Chondrocyte (in vitro differentiated cells): Measurements from ENCODE around the gene RMI2. TPM values are rescaled to one million over a fixed set of nuclear protein-coding genes. Genes with fewer than 3 reads are reported as not detected.
A peak's percentile ranks its signal among the peaks of the same experiment; 100 is the strongest.

Source experiments
- DNase-seq: peaks from one replicate; pipeline ENCODE4 v3.0.0; 2021; ENCODE audit warnings: mixed read lengths, low spot score
- H3K27ac Mint-ChIP-seq: one replicate; pipeline ENCODE4 v1.8.0; 2021; ENCODE audit warnings: mild to moderate bottlenecking, moderate library complexity, mixed read lengths; ENCODE audit not compliant: unreplicated experiment
- H3K27me3 Mint-ChIP-seq: 2 replicates; pipeline ENCODE4 v1.8.0; 2021; ENCODE audit warnings: low read depth, mixed read lengths
- H3K36me3 Mint-ChIP-seq: 2 replicates; pipeline ENCODE4 v1.8.0; 2021; ENCODE audit warnings: low read depth, mixed read lengths
- H3K4me1 Mint-ChIP-seq: 2 replicates; pipeline ENCODE4 v1.8.0; 2021; ENCODE audit warnings: low read depth, mild to moderate bottlenecking, mixed read lengths
- H3K4me3 Mint-ChIP-seq: one replicate; pipeline ENCODE4 v1.8.0; 2021; ENCODE audit warnings: mild to moderate bottlenecking, moderate library complexity, mixed read lengths; ENCODE audit not compliant: unreplicated experiment
- H3K9me3 Mint-ChIP-seq: 2 replicates; pipeline ENCODE4 v1.8.0; 2021; ENCODE audit warnings: low read depth, mixed read lengths
- total RNA-seq: library from RNA; stranded (reverse); gene quantifications from 3 replicates; pipeline ENCODE4 v1.2.1, GENCODE V29; 2021
- TF ChIP-seq, protein P1 (sequence below): fragments of 200-600 bp; sonication (generic); IDR thresholded peaks from 2 replicates; pipeline ENCODE4 v1.5.0; 2021; ENCODE audit warnings: antibody characterized with exemption, mild to moderate bottlenecking, moderate library complexity

The RMI2 gene
- total RNA-seq, 1 donor from 2014 or later = 1.6 TPM

DNA sequence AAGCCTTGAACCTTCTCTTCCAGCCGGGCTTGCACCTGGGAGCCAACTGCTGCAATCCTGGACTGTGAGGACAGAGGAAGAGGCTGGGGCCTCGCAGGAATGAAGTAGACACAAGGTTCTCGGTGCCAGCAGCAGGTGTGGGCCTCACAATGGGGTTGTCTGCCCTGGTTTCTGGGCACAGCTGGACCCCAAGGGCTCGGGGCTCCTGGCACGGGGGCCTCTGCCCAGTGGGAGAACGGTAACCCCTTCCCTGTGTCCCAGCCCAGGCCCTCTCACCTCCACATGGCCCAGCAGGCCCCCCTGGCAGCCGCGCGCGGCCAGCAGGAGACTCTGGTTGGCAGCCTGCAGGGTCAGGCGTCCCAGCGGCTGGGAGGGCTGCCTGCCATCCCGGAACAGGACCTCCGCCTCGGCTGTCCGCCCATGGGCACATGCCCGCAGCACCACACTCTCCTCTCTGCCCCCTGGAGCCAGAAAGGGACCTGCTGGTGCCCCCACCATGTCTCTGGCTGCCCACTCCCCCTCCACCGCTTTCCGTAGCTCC lies 46.9 kb downstream of the RMI2 start:
- no peaks in the 10 kb centered on the region for H3K4me1 Mint-ChIP-seq
- H3K4me3 Mint-ChIP-seq = no peak overlapping the region
- no peaks in the 10 kb centered on the region for H3K36me3 Mint-ChIP-seq
- TF ChIP-seq, protein P1, sequence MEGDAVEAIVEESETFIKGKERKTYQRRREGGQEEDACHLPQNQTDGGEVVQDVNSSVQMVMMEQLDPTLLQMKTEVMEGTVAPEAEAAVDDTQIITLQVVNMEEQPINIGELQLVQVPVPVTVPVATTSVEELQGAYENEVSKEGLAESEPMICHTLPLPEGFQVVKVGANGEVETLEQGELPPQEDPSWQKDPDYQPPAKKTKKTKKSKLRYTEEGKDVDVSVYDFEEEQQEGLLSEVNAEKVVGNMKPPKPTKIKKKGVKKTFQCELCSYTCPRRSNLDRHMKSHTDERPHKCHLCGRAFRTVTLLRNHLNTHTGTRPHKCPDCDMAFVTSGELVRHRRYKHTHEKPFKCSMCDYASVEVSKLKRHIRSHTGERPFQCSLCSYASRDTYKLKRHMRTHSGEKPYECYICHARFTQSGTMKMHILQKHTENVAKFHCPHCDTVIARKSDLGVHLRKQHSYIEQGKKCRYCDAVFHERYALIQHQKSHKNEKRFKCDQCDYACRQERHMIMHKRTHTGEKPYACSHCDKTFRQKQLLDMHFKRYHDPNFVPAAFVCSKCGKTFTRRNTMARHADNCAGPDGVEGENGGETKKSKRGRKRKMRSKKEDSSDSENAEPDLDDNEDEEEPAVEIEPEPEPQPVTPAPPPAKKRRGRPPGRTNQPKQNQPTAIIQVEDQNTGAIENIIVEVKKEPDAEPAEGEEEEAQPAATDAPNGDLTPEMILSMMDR = no peak
- H3K9me3 Mint-ChIP-seq = no peaks in the 10 kb centered on the region
- no peak overlapping the region for H3K27ac Mint-ChIP-seq
- peaks cover 6% of the 10 kb centered on the region for H3K27me3 Mint-ChIP-seq
- DNase-seq = peak; percentile 82

DNA sequence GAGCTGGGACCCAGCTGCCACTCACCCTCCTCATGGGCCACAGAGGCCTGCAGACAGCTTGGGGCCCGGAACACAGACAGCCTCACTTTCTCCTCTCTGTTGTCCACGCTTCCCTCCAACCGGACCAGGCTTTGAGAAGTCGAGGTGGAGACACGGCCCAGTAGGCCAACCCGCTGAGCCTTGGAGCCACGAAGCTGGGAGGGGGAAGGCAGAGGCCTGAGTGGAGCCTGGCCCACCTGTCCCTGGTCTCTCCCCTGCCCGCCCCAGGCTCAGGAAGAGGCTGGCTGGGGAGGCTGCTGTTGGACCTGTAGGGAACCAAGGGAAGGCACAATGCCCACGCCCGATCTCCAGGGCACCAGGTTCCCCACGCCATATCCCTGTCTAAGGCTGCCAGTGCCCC lies 48.1 kb downstream of the RMI2 start:
- TF ChIP-seq, protein P1 = no peak
- no peaks in the 10 kb centered on the region for H3K9me3 Mint-ChIP-seq
- H3K27me3 Mint-ChIP-seq = no peaks in the 10 kb centered on the region

DNA sequence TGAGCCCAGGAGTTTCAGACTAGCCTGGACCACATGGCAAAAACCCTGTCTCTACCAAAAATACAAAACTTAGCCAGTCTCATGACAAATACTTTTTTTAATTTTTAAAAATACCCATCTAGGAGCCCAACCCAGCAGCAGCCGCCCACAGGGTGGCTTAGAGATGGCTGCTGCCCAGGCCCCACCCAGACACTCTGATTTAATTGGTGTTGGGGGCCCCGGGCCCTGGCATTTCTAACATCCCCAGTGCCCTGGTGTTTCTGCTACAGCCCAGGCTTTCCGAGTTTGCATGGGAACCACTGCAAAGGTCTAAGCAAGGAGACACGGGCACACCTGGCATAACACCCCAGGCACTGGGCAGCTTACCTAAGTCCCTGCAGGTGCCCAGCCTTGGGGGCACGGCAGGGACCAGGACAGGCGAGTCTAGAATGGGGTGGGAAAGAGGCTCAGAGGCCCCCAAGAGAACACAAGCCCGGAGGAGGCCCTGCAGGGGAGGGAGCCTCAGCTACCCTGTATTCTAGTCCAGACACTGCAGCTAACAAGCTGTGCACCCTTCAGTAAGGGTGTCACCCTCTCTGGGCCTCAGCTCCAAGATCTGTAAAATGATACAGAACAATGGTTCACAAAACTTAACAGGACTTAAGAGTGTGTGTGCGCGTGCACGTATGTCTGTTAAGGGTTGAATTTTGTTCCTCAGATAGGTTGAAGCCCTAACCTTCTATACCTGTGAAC lies 48.8 kb downstream of the RMI2 start:
- no peaks in the 10 kb centered on the region for H3K9me3 Mint-ChIP-seq
- H3K27ac Mint-ChIP-seq = no peak overlapping the region
- H3K27me3 Mint-ChIP-seq = no peaks in the 10 kb centered on the region
- H3K4me3 Mint-ChIP-seq = no peak overlapping the region
- TF ChIP-seq, protein P1 = no peak
- H3K36me3 Mint-ChIP-seq = no peaks in the 10 kb centered on the region
- peak; percentile 50 for DNase-seq
- H3K4me1 Mint-ChIP-seq = no peaks in the 10 kb centered on the region

More for the DNA sequence above, 48.1 kb downstream of the RMI2 start:
- peak; percentile 59 for DNase-seq
- Mint-ChIP-seq H3K4me1 (no peaks in the 10 kb centered on the region), H3K27ac (no peak overlapping the region), H3K4me3 (no peak overlapping the region), H3K36me3 (no peaks in the 10 kb centered on the region)

DNA sequence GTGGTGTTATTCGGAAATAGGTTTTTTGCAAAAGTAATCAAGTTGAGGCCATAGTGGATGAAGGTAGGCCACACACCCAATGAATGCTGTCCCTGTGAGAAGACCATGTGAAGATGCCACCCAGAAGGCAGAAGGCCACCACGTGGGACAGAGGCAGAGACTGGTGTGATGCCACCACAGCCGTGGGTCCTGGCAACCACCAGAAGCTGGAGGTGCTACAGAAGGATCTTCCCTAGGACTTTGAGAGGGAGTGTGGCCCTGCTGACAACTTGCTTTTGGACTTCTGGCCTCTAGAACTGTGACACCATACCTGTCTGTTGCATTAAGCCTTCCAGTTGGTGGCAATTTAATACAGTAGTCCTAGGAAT lies 49.3 kb downstream of the RMI2 start:
- Mint-ChIP-seq H3K4me1 (no peaks in the 10 kb centered on the region), H3K4me3 (no peak overlapping the region), H3K27ac (no peak overlapping the region), H3K27me3 (no peaks in the 10 kb centered on the region), H3K9me3 (no peaks in the 10 kb centered on the region), H3K36me3 (no peaks in the 10 kb centered on the region)
- peak; percentile 35 for DNase-seq
- TF ChIP-seq, protein P1 = no peak

DNA sequence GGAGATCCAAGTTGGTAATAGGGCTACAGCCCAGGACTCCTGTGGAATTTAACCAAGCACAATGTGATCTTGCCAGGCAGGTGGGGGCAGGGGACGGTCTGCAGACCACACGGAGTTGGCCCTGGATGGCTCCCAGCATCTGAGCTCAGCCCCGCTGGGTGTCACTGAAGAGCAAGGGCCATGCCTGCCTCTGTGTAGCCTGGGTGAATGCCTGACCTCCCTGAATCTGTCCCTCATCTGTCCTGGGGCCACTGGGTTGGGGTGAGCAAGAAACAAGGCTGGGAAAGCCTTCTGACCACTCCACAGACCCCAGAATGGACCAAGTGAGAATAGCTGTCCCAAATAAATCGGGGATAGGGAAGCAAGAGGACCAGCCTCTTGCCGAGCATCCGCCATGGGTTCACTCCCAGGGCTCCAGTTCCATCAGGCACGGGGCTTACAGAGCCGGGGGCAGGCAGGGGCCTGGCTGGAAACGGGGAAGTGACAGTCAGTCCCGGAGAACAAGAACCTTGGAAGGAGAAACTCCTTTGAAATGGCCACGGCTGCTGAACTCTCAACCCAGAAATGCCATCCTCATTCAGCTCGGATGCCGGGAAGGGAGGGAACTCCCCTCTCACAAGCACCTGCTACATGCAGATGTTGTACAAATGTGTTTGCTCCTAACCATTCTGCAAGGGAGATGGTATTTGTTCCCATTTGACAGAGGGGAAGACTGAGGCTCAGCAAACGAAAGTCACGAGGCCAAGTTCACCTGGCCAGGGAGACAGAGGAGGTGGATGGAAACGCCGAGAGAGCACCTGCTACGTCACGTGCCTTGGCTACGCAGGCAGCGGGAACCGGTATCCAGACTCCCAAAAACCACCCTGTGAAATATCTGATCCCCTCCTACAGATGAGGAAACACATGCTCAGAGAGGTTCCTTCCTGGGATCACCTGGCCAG lies 50.0 kb downstream of the RMI2 start:
- peak; percentile 56 for DNase-seq
- no peaks in the 10 kb centered on the region for H3K27me3 Mint-ChIP-seq
- H3K4me1 Mint-ChIP-seq = no peaks in the 10 kb centered on the region
- no peak overlapping the region for H3K4me3 Mint-ChIP-seq
- H3K27ac Mint-ChIP-seq = no peak overlapping the region
- TF ChIP-seq, protein P1 = no peak
- H3K36me3 Mint-ChIP-seq = no peaks in the 10 kb centered on the region
- no peaks in the 10 kb centered on the region for H3K9me3 Mint-ChIP-seq
